K562 (cell line): Measurements from ENCODE around the gene DLGAP1. TPM values are rescaled to one million over a fixed set of nuclear protein-coding genes. Genes with fewer than 3 reads are reported as not detected.
A peak's percentile ranks its signal among the peaks of the same experiment; 100 is the strongest.

Source experiments
- ATAC-seq: fragments of 200-7000 bp; cut with Tn5 transposase; 3 replicates; pipeline ENCODE4 v1.9.1; 2020; ENCODE audit warnings: moderate library complexity
- BruUV-seq: library from RNA; stranded (reverse); fragments of 400-500 nt; replicated peaks from 2 replicates; lab custom pipeline; 2021; lab: Mats Ljungman, UMichigan
- CTCF ChIA-PET: fragments of 300-600 bp; formaldehyde crosslinking; extraction: SDS; loops from one replicate; lab custom pipeline; 2021; ENCODE audit warnings: low intra/inter-chr PET ratio; lab: Yijun Ruan, JAX
- POLR2A ChIA-PET: fragments of 300-600, 350-650 bp; sonication (Branson Sonifier 250); formaldehyde crosslinking; extraction: SDS; loops from one replicate; lab custom pipeline; 2021; ENCODE audit warnings: antibody characterized with exemption, inconsistent platforms; lab: Yijun Ruan, JAX
- DNase-seq, 4 experiments: peaks; one replicate each; pipeline versions ENCODE4 v3.0.0 to v3.0.0-alpha.2; 2011 to 2018; ENCODE audit warnings: low spot score in 3 of 4, mixed read lengths in 3 of 4; ENCODE audit errors: extremely low read depth in 1 of 4
- FAIRE-seq: peaks from 2 replicates; lab custom pipeline; 2011; peaks lifted over from hg19 to GRCh38; lab: Jason Lieb, UNC
- H2AFZ ChIP-seq: 2 replicates; pipeline ENCODE4 v1.6.0; 2011; ENCODE audit warnings: low read depth, low read length, control low read depth, inconsistent platforms
- H3K27ac ChIP-seq: fragments of 200-600 bp; 3 replicates; pipeline ENCODE4 v1.8.0; 2011; ENCODE audit warnings: low read depth, mild to moderate bottlenecking, control low read depth, inconsistent platforms, low read length, moderate library complexity, mixed read lengths; ENCODE audit errors: extremely low read depth
- H3K27me3 ChIP-seq, 2 experiments: fragments of 300-600 bp in 1 of 2; 2 replicates in 1 of 2; 3 replicates in 1 of 2; pipeline versions ENCODE4 v1.6.0 to v1.8.0; 2011; ENCODE audit warnings: inconsistent platforms in 2 of 2, low read length in 2 of 2, mild to moderate bottlenecking in 1 of 2, mixed read lengths in 1 of 2, moderate library complexity in 1 of 2; ENCODE audit not compliant: control insufficient read depth in 2 of 2, insufficient read depth in 2 of 2
- H3K36me3 ChIP-seq: fragments of 300-600 bp; 3 replicates; pipeline ENCODE4 v1.8.0; 2011; ENCODE audit warnings: mild to moderate bottlenecking, low read length, inconsistent platforms; ENCODE audit not compliant: control insufficient read depth, insufficient read depth
- H3K4me1 ChIP-seq, 2 experiments: fragments of 200-600 bp in 1 of 2; replicated peaks in 1 of 2; 2 replicates in 1 of 2; 3 replicates in 1 of 2; pipeline versions ENCODE4 v1.5.1 to v1.8.0; 2011; ENCODE audit warnings: inconsistent platforms in 2 of 2, low read length in 2 of 2, mild to moderate bottlenecking in 1 of 2, mixed read lengths in 1 of 2, moderate library complexity in 1 of 2; ENCODE audit not compliant: control insufficient read depth in 2 of 2, insufficient read depth in 2 of 2
- H3K4me2 ChIP-seq: 2 replicates; pipeline ENCODE4 v1.6.1; 2011; ENCODE audit warnings: low read length, control low read depth, inconsistent platforms, mixed read lengths; ENCODE audit not compliant: insufficient read depth
- H3K4me3 ChIP-seq: fragments of 200-600 bp; sonication (generic), shearing (Covaris generic); 2 replicates; pipeline ENCODE4 v1.5.1; 2016; ENCODE audit warnings: control low read depth, inconsistent platforms
- H3K79me2 ChIP-seq: fragments of 200-600 bp; 3 replicates; pipeline ENCODE4 v1.8.0; 2011; ENCODE audit warnings: low read length, inconsistent platforms; ENCODE audit not compliant: control insufficient read depth, insufficient read depth
- H3K9ac ChIP-seq, 2 experiments: 2 replicates each; pipeline versions ENCODE4 v1.6.0 to v1.6.1; 2011; ENCODE audit warnings: low read depth in 2 of 2, low read length in 2 of 2, control low read depth in 1 of 2, inconsistent platforms in 1 of 2, mild to moderate bottlenecking in 1 of 2, mixed read lengths in 1 of 2; ENCODE audit not compliant: insufficient read depth in 1 of 2
- H3K9me1 ChIP-seq: one replicate; pipeline ENCODE4 v1.6.0; 2011; ENCODE audit warnings: inconsistent platforms, mild to moderate bottlenecking, low read length, moderate library complexity; ENCODE audit not compliant: control insufficient read depth, insufficient read depth
- H3K9me3 ChIP-seq: replicated peaks from 2 replicates; pipeline ENCODE4 v1.5.1; 2011; ENCODE audit warnings: low read depth, low read length, inconsistent platforms; ENCODE audit not compliant: control insufficient read depth, insufficient read depth
- H4K20me1 ChIP-seq: replicated peaks from 2 replicates; pipeline ENCODE4 v1.6.1; 2011; ENCODE audit warnings: low read length, inconsistent platforms, mixed read lengths; ENCODE audit not compliant: control insufficient read depth, insufficient read depth
- DMBX1 ChIP-seq: fragments of 250-450 bp; sonication (Bioruptor Pico); IDR thresholded peaks from 2 replicates; pipeline ENCODE4 v1.8.0; 2022; ENCODE audit warnings: inconsistent platforms, mild to moderate bottlenecking, moderate library complexity, borderline replicate concordance
- FOXA1 ChIP-seq: fragments of 450-650 bp; IDR thresholded peaks from 2 replicates; pipeline ENCODE4 v1.6.1; 2016; ENCODE audit warnings: mild to moderate bottlenecking, borderline replicate concordance
- MEF2D ChIP-seq: conservative IDR thresholded peaks from 2 replicates; pipeline ENCODE4 v1.6.1; 2016; ENCODE audit warnings: low read depth, missing genetic modification characterization, missing compliant biosample characterization
- NBN ChIP-seq: fragments of 450-650 bp; IDR thresholded peaks from 2 replicates; pipeline ENCODE4 v1.6.1; 2016; ENCODE audit warnings: low read depth, mild to moderate bottlenecking
- RFX5 ChIP-seq: IDR thresholded peaks from 2 replicates; pipeline ENCODE4 v1.6.1; 2011; ENCODE audit warnings: low read depth, mild to moderate bottlenecking, improper control_type of control experiment, low read length
- THRB ChIP-seq: fragments of 450-650 bp; formaldehyde crosslinking; conservative IDR thresholded peaks from 2 replicates; pipeline ENCODE4 v1.4.0; 2022; ENCODE audit warnings: mild to moderate bottlenecking, missing genetic modification characterization
- ZNF146 ChIP-seq: IDR thresholded peaks from one replicate; pipeline ENCODE4 v1.6.1; 2018; ENCODE audit warnings: missing compliant biosample characterization; ENCODE audit not compliant: unreplicated experiment
- ZNF175 ChIP-seq: fragments of 200-800 bp; sonication (Bioruptor generic); IDR thresholded peaks from 2 replicates; pipeline ENCODE4 v1.6.1; 2016; ENCODE audit warnings: low read depth, mild to moderate bottlenecking, missing genetic modification characterization, missing compliant biosample characterization
- ZNF324 ChIP-seq: fragments of 250-450 bp; sonication (Bioruptor Pico); IDR thresholded peaks from 2 replicates; pipeline ENCODE4 v1.4.0; 2020; ENCODE audit warnings: mild to moderate bottlenecking
- ZNF407 ChIP-seq: fragments of 450-650 bp; IDR thresholded peaks from 2 replicates; pipeline ENCODE4 v1.6.1; 2016; ENCODE audit warnings: low read depth
- ZNF76 ChIP-seq: fragments of 250-450 bp; sonication (Bioruptor Pico); IDR thresholded peaks from 2 replicates; pipeline ENCODE4 v1.4.0; 2020; ENCODE audit warnings: mild to moderate bottlenecking, moderate library complexity, borderline replicate concordance
- ZNF780A ChIP-seq: fragments of 250-450 bp; sonication (Bioruptor Pico); IDR thresholded peaks from 2 replicates; pipeline ENCODE4 v1.5.0; 2021; ENCODE audit warnings: mild to moderate bottlenecking
- WGBS: fragments of 100-300 bp; shearing (Covaris generic); methylation state at CpG from one replicate; pipeline ENCODE4 v1.1.6; 2016; ENCODE audit warnings: low coverage, mixed read lengths; ENCODE audit not compliant: insufficient coverage; ENCODE audit errors: missing lambda C conversion rate; 5-methylcytosine and 5-hydroxymethylcytosine counted together
- in situ Hi-C: fragments of 300-500 bp; cut with MboI; formaldehyde crosslinking; loops from 4 replicates; pipeline ENCODE4 v1.15.0; 2018; ENCODE audit warnings: inconsistent platforms, mixed read lengths
- intact Hi-C: fragments of 100-400 bp; cut with micrococcal nuclease; formaldehyde crosslinking; loops from 2 replicates; pipeline ENCODE4 v1.14.2; 2022
- polyA plus RNA-seq, 8 experiments: library from polyadenylated mRNA; depleted of rRNA in 4 of 8; stranded (reverse) in 5 of 8; unstranded in 3 of 8; fragments of >200 nt; fragmentation: Nextera tagmentation in 2 of 8; fragmentation: Illumina TruSeq in 1 of 8; extraction: Ambion mirVana in 2 of 8; extraction: Trizol in 1 of 8; gene quantifications; 2 replicates each; pipeline versions ENCODE4 v1.2.1 to v1.2.3, GENCODE V29; 2011 to 2014; ENCODE audit warnings: inconsistent platforms in 1 of 8, missing spikeins in 1 of 8
- total RNA-seq, 7 experiments: library from RNA; depleted of rRNA in 6 of 7; stranded (reverse); fragments of >200 nt in 6 of 7; fragmentation: Illumina TruSeq in 2 of 7; extraction: Trizol in 2 of 7; gene quantifications; 2 replicates each; pipeline versions ENCODE4 v1.2.1 to v1.2.3, GENCODE V29; 2011 to 2021; ENCODE audit warnings: low replicate concordance in 1 of 7

Gene DLGAP1
- total and polyA plus RNA-seq, 9 of the 15 experiments (the other 6 are each of a cell fraction or from before 2014, with no cell fraction given): 0.04 to 0.22 (median 0.08) TPM

- no peak for FAIRE-seq
- in situ Hi-C loops: no loop called here
- TF ChIP-seq THRB (peak; percentile 92), NBN (0 out of 2 replicates have a peak, but pooled peaks have one; percentile 40), MEF2D (0 out of 2 replicates have a peak, but pooled peaks have one; percentile 21), ZNF407 (peak; percentile 51; the same call in 1 of the 2 replicates), ZNF76 (CRISPR knock-in tag) (peak; percentile 48; the same call in 1 of the 2 replicates), ZNF175 (CRISPR knock-in tag) (peak; percentile 34), ZNF146 (no peak), FOXA1 (no peak), ZNF780A (CRISPR knock-in tag) (no peak), RFX5 (peak; percentile 91), DMBX1 (CRISPR knock-in tag) (peak; percentile 19; the same call in 1 of the 2 replicates), ZNF324 (0 out of 2 replicates have a peak, but pooled peaks have one; percentile 17)
Measured at GRCh38 chr18:3663870-3664512, 791.1 kb downstream of the DLGAP1 start.

More at GRCh38 chr18:3663870-3664512, 791.1 kb downstream of the DLGAP1 start:
- Histone ChIP-seq H3K4me1 (peaks cover 29 to 57% of the 10 kb centered on the region in 2 experiments), H3K4me3 (no peak overlapping the region), H2AFZ (peak overlapping the region; percentile 89), H3K9me1 (no peaks in the 10 kb centered on the region), H3K4me2 (peak overlapping the region; percentile 33), H4K20me1 (no peaks in the 10 kb centered on the region), H3K27me3 (no peaks in the 10 kb centered on the region), H3K9me3 (0 out of 2 replicates have a peak, but pooled peaks cover 14% of the 10 kb centered on the region), H3K36me3 (no peaks in the 10 kb centered on the region), H3K79me2 (no peaks in the 10 kb centered on the region), H3K27ac (peak overlapping the region; percentile 73), H3K9ac (peak overlapping the region in 1 of 2 experiments; percentile 69; a peak in 2 of 4 replicates)
- ATAC-seq (no peak; the same call in 2 of the 3 replicates), DNase-seq (no peak)
- intact Hi-C loops: loop anchor here (1.0 to 5.0 kb wide), 3 partner anchors 40 to 402 kb away; partner anchors contain the start of gene MYL12B
- WGBS: 27% methylated on average over 2 of the region's 2 CpGs
- ChIA-PET POLR2A (interaction anchor here (0.9 to 9.1 kb wide), 13 partner anchors 8 to 403 kb away, joined by 3 to 109 read pairs (median 19); partner anchors contain the start of gene MYL12B), CTCF (interaction anchor here (4.6 kb wide), 1 partner anchor 383 kb away, joined by 83 read pairs; no protein-coding TSS in a partner anchor)
- no TSS peak for BruUV-seq
